GM18517 (cell line): ENCODE measurements around the gene MAS1.
"Not testable (repeated sequence)": the region's sequence is repeated elsewhere in the genome, so short reads cannot be mapped to it uniquely, and the experiment has no call there.

Experiments
- ATAC-seq: cut with Tn5 transposase; IDR thresholded peaks from one replicate; pipeline ENCODE4 v1.9.1; 2021; ENCODE audit warnings: mild to moderate bottlenecking, moderate library complexity; ENCODE audit not compliant: unreplicated experiment

The MAS1 gene

GRCh38 chr6:159890792-159891191 lies at the start of gene MAS1:
Gene MAS1, plus strand, starts transcription at chr6:159890988. Its CDS starts 15,968 bp downstream, at chr6:159906956.
- ATAC-seq = no peak

- no peak for ATAC-seq
Measured at GRCh38 chr6:159842035-159842434, 48.8 kb upstream of the MAS1 start.

GRCh38 chr6:159844737-159845645 lies 45.8 kb upstream of the MAS1 start:
- ATAC-seq = no peak

- ATAC-seq = not testable (repeated sequence)
Measured at GRCh38 chr6:159848552-159848951, 42.2 kb upstream of the MAS1 start.

- ATAC-seq = not testable (repeated sequence)
Measured at GRCh38 chr6:159849851-159850250, 40.9 kb upstream of the MAS1 start.

GRCh38 chr6:159852877-159853276 lies 37.9 kb upstream of the MAS1 start:
- no peak for ATAC-seq

GRCh38 chr6:159853754-159854153 lies 37.0 kb upstream of the MAS1 start:
- no peak for ATAC-seq

GRCh38 chr6:159854959-159855358 lies 35.8 kb upstream of the MAS1 start:
- no peak for ATAC-seq

GRCh38 chr6:159858259-159858658 lies 32.5 kb upstream of the MAS1 start:
- no peak for ATAC-seq

GRCh38 chr6:159860482-159860881 lies 30.3 kb upstream of the MAS1 start:
- ATAC-seq = no peak

- ATAC-seq = no peak
Measured at GRCh38 chr6:159862103-159862502, 28.7 kb upstream of the MAS1 start.

- not testable (repeated sequence) for ATAC-seq
Measured at GRCh38 chr6:159863341-159863740, 27.4 kb upstream of the MAS1 start.

- ATAC-seq = no peak
Measured at GRCh38 chr6:159865226-159865920, 25.4 kb upstream of the MAS1 start.

- ATAC-seq = no peak
Measured at GRCh38 chr6:159866286-159867247, 24.2 kb upstream of the MAS1 start.

- ATAC-seq = no peak
Measured at GRCh38 chr6:159871241-159871640, 19.5 kb upstream of the MAS1 start.

GRCh38 chr6:159871906-159872305 lies 18.9 kb upstream of the MAS1 start:
- ATAC-seq = no peak

GRCh38 chr6:159874435-159874834 lies 16.4 kb upstream of the MAS1 start:
- no peak for ATAC-seq

- ATAC-seq = no peak
Measured at GRCh38 chr6:159875194-159875593, 15.6 kb upstream of the MAS1 start.

- no peak for ATAC-seq
Measured at GRCh38 chr6:159876242-159876641, 14.5 kb upstream of the MAS1 start.

- no peak for ATAC-seq
Measured at GRCh38 chr6:159877256-159877808, 13.5 kb upstream of the MAS1 start.

GRCh38 chr6:159878341-159878740 lies 12.4 kb upstream of the MAS1 start:
- ATAC-seq = no peak
